ENCODE results near the gene HSPA6.
"Not testable (repeated sequence)": the region's sequence is repeated elsewhere in the genome, so short reads cannot be mapped to it uniquely, and the experiment has no call there.

The HSPA6 gene

GRCh38 chr1:161532644-161533567 lies 8.6 kb downstream of the HSPA6 start:
- DNase-seq (ENCODE audit: low read depth in 3 of 3): not testable (repeated sequence)

GRCh38 chr1:161537068-161537669 lies 12.8 kb downstream of the HSPA6 start:
- DNase-seq (ENCODE audit: low read depth in 3 of 3): not testable (repeated sequence)

- DNase-seq (ENCODE audit: low read depth in 3 of 3): not testable (repeated sequence)
These were observed 14.7 kb downstream of the HSPA6 start for GRCh38 chr1:161538925-161539479.

- DNase-seq (ENCODE audit: low read depth in 3 of 3): peak; percentile 91 to 98 (median 98)
These were observed 15.6 kb downstream of the HSPA6 start for GRCh38 chr1:161539731-161540569.

- not testable (repeated sequence) for DNase-seq (ENCODE audit: low read depth in 3 of 3)
These were observed 16.2 kb downstream of the HSPA6 start for GRCh38 chr1:161540570-161540960.

GRCh38 chr1:161542091-161542559 lies 17.8 kb downstream of the HSPA6 start:
- peak in 1 of 3 experiments; percentile 43 for DNase-seq (ENCODE audit: low read depth in 3 of 3)

GRCh38 chr1:161543125-161543524 lies 18.8 kb downstream of the HSPA6 start:
- not testable (repeated sequence) for DNase-seq (ENCODE audit: low read depth in 3 of 3)

- DNase-seq (ENCODE audit: low read depth in 3 of 3): not testable (repeated sequence)
These were observed 20.8 kb downstream of the HSPA6 start for GRCh38 chr1:161545005-161545731.

- not testable (repeated sequence) for DNase-seq (ENCODE audit: low read depth in 3 of 3)
These were observed 23.8 kb downstream of the HSPA6 start for GRCh38 chr1:161547995-161548741.

GRCh38 chr1:161548749-161549406 lies 24.5 kb downstream of the HSPA6 start:
- not testable (repeated sequence) for DNase-seq (ENCODE audit: low read depth in 3 of 3)

GRCh38 chr1:161549652-161550051 lies 25.3 kb downstream of the HSPA6 start, which contains the start of gene FCGR3A:
FCGR3A (minus strand) TSS chr1:161549818; CDS start chr1:161549736, 82 bp downstream.
- no peak for DNase-seq (ENCODE audit: low read depth in 3 of 3)

GRCh38 chr1:161550942-161551341 lies 26.6 kb downstream of the HSPA6 start:
- not testable (repeated sequence) for DNase-seq (ENCODE audit: low read depth in 3 of 3)

GRCh38 chr1:161553631-161554030 lies 29.3 kb downstream of the HSPA6 start:
- DNase-seq (ENCODE audit: low read depth in 3 of 3): not testable (repeated sequence)

- DNase-seq (ENCODE audit: low read depth in 3 of 3): not testable (repeated sequence)
These were observed 30.0 kb downstream of the HSPA6 start for GRCh38 chr1:161554340-161554739.

- peak in 1 of 3 experiments; percentile 6 for DNase-seq (ENCODE audit: low read depth in 3 of 3)
These were observed 30.6 kb downstream of the HSPA6 start for GRCh38 chr1:161554815-161555417.

- DNase-seq (ENCODE audit: low read depth in 3 of 3): not testable (repeated sequence)
These were observed 31.8 kb downstream of the HSPA6 start for GRCh38 chr1:161556143-161556542.

- not testable (repeated sequence) for DNase-seq (ENCODE audit: low read depth in 3 of 3)
These were observed 32.6 kb downstream of the HSPA6 start for GRCh38 chr1:161556990-161557389.

GRCh38 chr1:161557506-161558450 lies 33.4 kb downstream of the HSPA6 start:
- not testable (repeated sequence) for DNase-seq (ENCODE audit: low read depth in 3 of 3)
